Keratinocyte (primary cell): ENCODE data around the gene TRPV5. TPM values are rescaled to one million over a fixed set of nuclear protein-coding genes. Genes with fewer than 3 reads are reported as not detected.

Experiments
- DNase-seq: peaks from one replicate; pipeline ENCODE4 v3.0.0-alpha.2; 2011; ENCODE audit warnings: low read depth, missing footprints, low spot score
- FAIRE-seq: peaks from 2 replicates; lab custom pipeline; 2011; peaks lifted over from hg19 to GRCh38; lab: Jason Lieb, UNC
- H2AFZ ChIP-seq: 2 replicates; pipeline ENCODE4 v1.6.0; 2012; ENCODE audit warnings: low read length, control low read depth, inconsistent platforms; ENCODE audit not compliant: control insufficient read depth
- H3K27ac ChIP-seq: 2 replicates; pipeline ENCODE4 v1.5.1; 2011; ENCODE audit warnings: low read length; ENCODE audit not compliant: control insufficient read depth, insufficient read depth
- H3K27me3 ChIP-seq: 3 replicates; pipeline ENCODE4 v1.6.0; 2011; ENCODE audit warnings: low read length; ENCODE audit not compliant: control insufficient read depth, insufficient read depth; ENCODE audit errors: extremely low read depth
- H3K36me3 ChIP-seq, 2 experiments: 2 replicates in 1 of 2; 3 replicates in 1 of 2; pipeline ENCODE4 v1.5.1; 2011; ENCODE audit warnings: low read length in 2 of 2, mild to moderate bottlenecking in 1 of 2; ENCODE audit not compliant: control insufficient read depth in 2 of 2, insufficient read depth in 2 of 2; ENCODE audit errors: extremely low read depth in 1 of 2
- H3K4me1 ChIP-seq: 3 replicates; pipeline ENCODE4 v1.5.1; 2011; ENCODE audit warnings: low read length; ENCODE audit not compliant: control insufficient read depth, insufficient read depth; ENCODE audit errors: extremely low read depth
- H3K4me2 ChIP-seq: 3 replicates; pipeline ENCODE4 v1.6.0; 2011; ENCODE audit warnings: low read depth, low read length; ENCODE audit not compliant: control insufficient read depth, insufficient read depth; ENCODE audit errors: extremely low read depth
- H3K4me3 ChIP-seq, 3 experiments: fragments of 200-600 bp in 1 of 3; sonication (generic) in 1 of 3; 2 replicates in 2 of 3; 3 replicates in 1 of 3; pipeline ENCODE4 v1.5.1; 2011 to 2016; ENCODE audit warnings: low read length in 3 of 3, mild to moderate bottlenecking in 3 of 3, control low read depth in 2 of 3, inconsistent platforms in 1 of 3, low read depth in 1 of 3, mixed read lengths in 1 of 3, mixed run types in 1 of 3, moderate library complexity in 1 of 3; ENCODE audit not compliant: control insufficient read depth in 2 of 3, insufficient read depth in 2 of 3; ENCODE audit errors: extremely low read depth in 1 of 3
- H3K79me2 ChIP-seq: 2 replicates; pipeline ENCODE4 v1.6.0; 2012; ENCODE audit warnings: low read length; ENCODE audit not compliant: control insufficient read depth, insufficient read depth
- H3K9ac ChIP-seq: 3 replicates; pipeline ENCODE4 v1.6.0; 2011; ENCODE audit warnings: low read length; ENCODE audit not compliant: control insufficient read depth, insufficient read depth; ENCODE audit errors: extremely low read depth
- H3K9me1 ChIP-seq: 3 replicates; pipeline ENCODE4 v1.6.0; 2011; ENCODE audit warnings: low read length; ENCODE audit not compliant: control insufficient read depth, insufficient read depth; ENCODE audit errors: extremely low read depth
- H3K9me3 ChIP-seq: 2 replicates; pipeline ENCODE4 v1.5.1; 2012; ENCODE audit warnings: low read depth, low read length; ENCODE audit not compliant: control insufficient read depth
- H4K20me1 ChIP-seq: 3 replicates; pipeline ENCODE4 v1.6.0; 2011; ENCODE audit warnings: low read length; ENCODE audit not compliant: control insufficient read depth, insufficient read depth; ENCODE audit errors: extremely low read depth
- CTCF ChIP-seq, 3 experiments: IDR thresholded peaks in 1 of 3; conservative IDR thresholded peaks in 1 of 3; optimal IDR thresholded peaks in 1 of 3; 2 replicates in 2 of 3; 3 replicates in 1 of 3; pipeline versions ENCODE3 to v1.5.1; 2011; ENCODE audit warnings: low read length in 3 of 3, mild to moderate bottlenecking in 3 of 3, moderate library complexity in 2 of 3, control low read depth in 1 of 3, inconsistent platforms in 1 of 3; ENCODE audit not compliant: insufficient read depth in 2 of 3; ENCODE audit errors: extremely low read depth in 1 of 3
- EZH2 ChIP-seq: IDR thresholded peaks from one replicate; pipeline ENCODE4 v1.6.1; 2012; ENCODE audit warnings: inconsistent platforms, mild to moderate bottlenecking, low read length, moderate library complexity
- dilution Hi-C: fragments of 300-500 bp; cut with MboI; formaldehyde crosslinking; loops from one replicate; pipeline ENCODE4 v1.7.0; 2020; ENCODE audit warnings: low sequenced_read_pairs; ENCODE audit not compliant: extremely low pct_ligation_motif_present
- polyA plus RNA-seq, 5 experiments: library from polyadenylated mRNA; depleted of rRNA in 3 of 5; stranded (reverse) in 3 of 5; stranded (forward) in 1 of 5; unstranded in 1 of 5; fragments of >200 nt; gene quantifications; 1 replicate in 1 of 5; 2 replicates in 3 of 5; 3 replicates in 1 of 5; pipeline versions ENCODE4 v1.2.1 to v1.2.3, GENCODE V29; 2011 to 2012; ENCODE audit warnings: missing spikeins in 2 of 5, low read depth in 1 of 5, low replicate concordance in 1 of 5

Gene TRPV5
- polyA plus RNA-seq, 1 donor (not counting 4 experiments of a cell fraction or from before 2014, with no cell fraction given): not detected

- Histone ChIP-seq H3K27me3 (no peaks in the 10 kb centered on the region), H3K9ac (no peak overlapping the region), H3K79me2 (no peaks in the 10 kb centered on the region), H3K27ac (no peak overlapping the region), H3K4me3 (no peak overlapping the region), H4K20me1 (no peaks in the 10 kb centered on the region), H3K9me1 (no peaks in the 10 kb centered on the region), H3K9me3 (no peaks in the 10 kb centered on the region), H3K4me2 (no peak overlapping the region), H2AFZ (no peak overlapping the region), H3K36me3 (no peaks in the 10 kb centered on the region), H3K4me1 (no peaks in the 10 kb centered on the region)
- DNase-seq (no peak), FAIRE-seq (no peak)
- TF ChIP-seq EZH2 (no peak), CTCF (optimal IDR thresholded peaks at IDR 0.05 in 1 of 3, IDR thresholded peaks at IDR 0.05 in 1 of 3, conservative IDR thresholded peaks at IDR 0.05 in 1 of 3; ENCODE audit: extremely low read depth in 1 of 3, insufficient read depth in 2 of 3, low read length in 3 of 3) (peak; percentile 73 to 84 (median 80))
- dilution Hi-C loops: no loop called here
Observed at GRCh38 chr7:142873281-142873784, 60.2 kb downstream of the TRPV5 start.

- Histone ChIP-seq H3K4me1 (no peaks in the 10 kb centered on the region), H3K27me3 (no peaks in the 10 kb centered on the region), H3K9ac (no peak overlapping the region), H3K4me3 (no peak overlapping the region), H2AFZ (no peak overlapping the region), H4K20me1 (no peaks in the 10 kb centered on the region), H3K36me3 (no peaks in the 10 kb centered on the region), H3K9me1 (no peaks in the 10 kb centered on the region), H3K9me3 (no peaks in the 10 kb centered on the region), H3K4me2 (no peak overlapping the region), H3K27ac (no peak overlapping the region), H3K79me2 (no peaks in the 10 kb centered on the region)
- dilution Hi-C loops: no loop called here
- FAIRE-seq: no peak
- TF ChIP-seq CTCF (optimal IDR thresholded peaks at IDR 0.05 in 1 of 3, IDR thresholded peaks at IDR 0.05 in 1 of 3, conservative IDR thresholded peaks at IDR 0.05 in 1 of 3; ENCODE audit: extremely low read depth in 1 of 3, insufficient read depth in 2 of 3, low read length in 3 of 3): no peak
- DNase-seq: no peak
Observed at GRCh38 chr7:142872106-142872675, 61.4 kb downstream of the TRPV5 start.
